GM21576 (cell line): ENCODE results near the gene RSF1.

Experiments
- ATAC-seq: cut with Tn5 transposase; IDR thresholded peaks from one replicate; pipeline ENCODE4 v1.9.1; 2021; ENCODE audit warnings: mild to moderate bottlenecking, moderate library complexity; ENCODE audit not compliant: unreplicated experiment

Gene RSF1

DNA sequence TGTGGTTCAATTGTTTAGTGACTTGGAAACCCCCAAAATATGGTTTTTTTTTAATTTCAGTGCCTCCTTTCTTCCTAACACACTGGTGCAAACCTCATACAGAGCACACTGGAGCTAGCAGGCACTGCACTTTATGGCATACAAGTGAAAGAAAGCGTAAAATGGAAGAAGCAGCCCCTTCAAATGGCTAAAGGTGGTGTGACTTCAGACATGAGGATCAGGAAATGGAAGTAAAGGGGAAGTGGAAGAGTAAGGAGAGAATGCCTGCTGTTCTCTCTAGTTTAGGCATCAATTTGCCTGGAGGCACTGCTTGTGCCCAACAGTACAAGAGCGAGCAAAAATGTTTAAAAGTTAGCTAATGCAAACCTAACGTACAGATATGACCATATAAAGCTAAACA is 5.7 kb downstream of the RSF1 start:
- no peak for ATAC-seq

- no peak for ATAC-seq
These were observed 7.3 kb downstream of the RSF1 start for GRCh38 chr11:77813256-77813655.

- no peak for ATAC-seq
These were observed 13.5 kb downstream of the RSF1 start for GRCh38 chr11:77806993-77807392.

DNA sequence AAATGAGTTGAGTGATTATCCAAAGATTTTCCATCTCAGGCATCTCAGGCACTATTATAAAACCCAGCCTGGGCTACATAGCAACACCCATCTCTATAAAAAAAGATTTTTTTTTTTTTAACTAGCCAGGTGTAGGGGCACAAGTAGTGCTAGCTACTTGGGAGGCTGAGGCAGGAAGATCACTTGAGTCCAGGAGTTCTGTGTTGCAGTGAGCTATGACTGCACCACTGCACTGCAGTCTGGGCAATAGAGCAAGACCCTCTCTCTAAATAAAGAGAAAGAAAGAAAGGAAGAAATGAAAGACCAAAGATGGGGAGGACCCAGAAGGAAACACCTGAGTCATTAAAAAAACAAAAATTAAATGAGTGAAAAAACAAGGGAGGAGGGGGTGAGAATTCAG is 14.1 kb downstream of the RSF1 start:
- ATAC-seq = no peak

GRCh38 chr11:77801477-77801876 is 19.0 kb downstream of the RSF1 start:
- no peak for ATAC-seq

- ATAC-seq = no peak
These were observed 20.1 kb downstream of the RSF1 start for GRCh38 chr11:77800449-77800848.

DNA sequence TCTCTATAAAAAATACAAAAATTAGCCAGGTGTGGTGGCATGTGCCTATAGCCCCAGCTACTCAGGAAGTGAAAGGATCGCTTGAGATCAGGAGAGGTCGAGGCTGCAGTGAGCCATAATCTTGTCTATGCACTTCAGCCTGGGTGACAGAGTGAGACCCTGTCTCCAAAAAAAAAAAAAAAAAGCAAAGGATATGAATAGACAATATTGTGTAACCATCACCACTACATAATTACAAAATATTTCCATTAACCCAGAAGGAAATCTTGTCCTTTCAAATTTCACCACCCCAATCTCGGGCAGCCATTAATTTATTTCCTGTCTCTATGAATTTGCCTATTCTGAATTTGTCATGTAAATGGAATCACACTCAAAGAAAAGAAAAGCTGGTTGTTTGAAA is 21.2 kb downstream of the RSF1 start:
- no peak for ATAC-seq

GRCh38 chr11:77793972-77794371 is 26.6 kb downstream of the RSF1 start:
- ATAC-seq = no peak

DNA sequence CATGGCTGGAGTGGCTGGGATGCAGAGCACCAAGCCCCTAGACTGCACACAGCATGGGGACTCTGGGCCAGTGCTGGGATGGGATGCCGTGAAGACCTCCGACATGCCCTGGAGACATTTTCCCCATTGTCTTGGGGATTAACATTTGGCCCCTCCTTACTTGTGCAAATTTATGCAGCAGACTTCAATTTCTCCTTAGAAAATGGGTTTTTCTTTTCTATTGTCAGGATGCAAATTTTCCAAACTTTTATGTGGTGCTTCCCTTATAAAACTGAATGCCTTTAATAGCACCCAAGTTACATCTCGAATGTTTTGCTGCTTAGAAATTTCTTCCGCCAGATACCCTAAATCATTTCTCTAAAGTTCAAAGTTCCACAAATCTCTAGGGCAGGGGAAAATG is 29.2 kb downstream of the RSF1 start:
- ATAC-seq = no peak

DNA sequence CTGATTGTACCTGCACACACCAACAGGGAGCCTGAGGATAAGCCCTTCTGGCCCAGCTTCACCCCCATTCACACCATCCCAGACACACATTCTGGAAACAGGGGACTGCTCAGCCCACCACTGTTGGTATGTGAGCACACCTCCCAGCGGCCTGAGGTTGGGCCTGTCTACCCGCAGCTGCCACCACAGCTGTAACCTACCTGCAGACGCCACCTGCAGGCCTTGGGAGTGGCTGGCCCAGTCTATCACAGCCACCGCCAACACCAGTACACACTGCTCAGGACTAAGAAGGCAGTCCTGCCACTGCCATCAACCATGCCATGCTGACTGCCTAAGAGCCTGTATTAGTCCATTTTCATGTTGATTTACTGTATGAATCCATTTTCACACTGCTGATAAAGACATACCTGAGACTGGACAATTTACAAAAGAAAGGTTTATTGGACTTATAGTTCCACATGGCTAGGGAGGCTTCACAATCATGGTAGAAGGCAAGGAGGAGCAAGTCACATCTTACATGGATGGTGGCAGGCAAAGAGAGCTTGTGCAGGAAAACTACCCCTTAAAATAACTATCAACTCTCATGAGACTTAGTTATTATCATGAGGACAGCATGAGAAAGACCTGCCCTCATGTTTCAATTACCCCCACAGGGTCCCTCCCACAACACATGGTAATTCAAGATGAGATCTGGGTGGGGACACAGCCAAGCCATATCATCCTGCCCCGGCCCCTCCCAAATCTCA is 30.6 kb downstream of the RSF1 start:
- no peak for ATAC-seq

- no peak for ATAC-seq
These were observed 31.3 kb downstream of the RSF1 start for GRCh38 chr11:77789061-77789730.

GRCh38 chr11:77784572-77784971 is 36.0 kb downstream of the RSF1 start:
- no peak for ATAC-seq

DNA sequence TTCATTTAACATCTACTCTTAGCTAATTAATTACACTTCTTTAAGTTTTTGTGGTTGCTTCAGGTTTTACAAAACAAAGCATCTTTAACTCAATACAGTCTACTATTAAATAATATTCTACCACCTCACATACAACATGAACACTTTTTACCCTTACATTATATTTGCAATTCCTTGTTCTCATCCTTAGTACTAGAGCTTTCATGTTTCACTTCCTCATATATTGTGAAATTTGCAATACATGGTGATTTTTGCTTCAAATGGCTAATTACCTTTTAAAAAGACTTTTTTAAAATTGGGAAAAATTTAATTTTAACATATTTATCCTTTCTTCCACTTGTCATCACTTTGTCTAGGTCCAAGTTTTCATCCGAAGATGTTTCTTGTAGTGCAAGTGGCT is 37.5 kb downstream of the RSF1 start:
- no peak for ATAC-seq

DNA sequence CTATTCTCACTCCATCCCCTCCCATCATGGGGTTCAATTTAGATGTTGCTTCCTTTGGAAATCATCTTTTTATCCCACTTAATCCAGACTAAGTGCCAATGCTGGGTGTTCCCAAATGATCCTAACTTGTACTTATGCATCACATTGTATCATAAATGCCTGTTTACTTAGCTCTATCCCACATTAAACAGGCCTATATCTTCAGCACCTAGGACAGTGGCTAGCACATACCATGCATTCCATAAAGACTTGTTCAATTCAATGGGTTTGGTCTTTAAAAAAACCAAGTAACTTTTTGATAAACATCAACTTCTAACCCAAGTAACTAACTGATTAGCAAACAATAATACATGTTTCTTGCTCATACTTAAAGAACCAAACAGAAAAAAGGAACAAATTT is 40.6 kb downstream of the RSF1 start:
- ATAC-seq = no peak

DNA sequence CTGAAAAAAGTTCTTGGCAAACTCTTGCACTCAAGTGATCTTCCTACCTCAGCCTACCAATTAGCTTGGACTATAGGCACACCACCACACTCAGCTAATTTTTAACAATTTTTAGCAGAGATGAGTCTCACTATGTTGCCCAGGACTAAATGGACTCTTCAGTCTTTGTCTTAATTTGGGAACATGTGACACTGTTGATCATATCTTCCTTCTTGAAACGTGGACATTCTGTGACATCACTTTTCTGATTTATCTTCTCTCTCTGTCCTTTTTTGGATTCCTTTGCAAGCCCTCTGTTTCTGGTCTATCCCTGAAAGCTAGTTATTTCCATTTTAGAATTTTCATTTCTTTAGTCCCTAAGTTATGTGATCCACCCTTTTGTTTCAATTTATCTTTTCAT is 42.0 kb downstream of the RSF1 start:
- no peak for ATAC-seq

- ATAC-seq = no peak
These were observed 42.4 kb downstream of the RSF1 start for GRCh38 chr11:77778118-77778517.

DNA sequence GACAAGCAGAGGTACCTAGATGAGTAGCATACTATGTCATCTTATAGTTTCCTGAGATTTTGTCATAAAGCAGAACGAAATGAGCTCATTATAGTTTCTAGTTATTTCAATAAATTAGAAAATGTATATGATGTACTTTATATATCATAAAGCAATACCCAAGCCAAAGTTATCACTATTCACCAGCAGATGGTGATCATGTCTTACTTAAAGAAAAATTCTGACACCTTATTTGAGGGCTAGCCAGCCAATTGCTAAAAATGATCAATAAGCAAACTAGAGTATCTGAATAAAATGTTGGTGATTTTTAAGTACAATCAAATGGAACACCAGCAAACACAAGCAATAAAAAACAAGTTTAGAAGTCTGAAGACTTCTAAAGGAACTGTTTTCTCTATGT is 44.1 kb downstream of the RSF1 start:
- no peak for ATAC-seq

DNA sequence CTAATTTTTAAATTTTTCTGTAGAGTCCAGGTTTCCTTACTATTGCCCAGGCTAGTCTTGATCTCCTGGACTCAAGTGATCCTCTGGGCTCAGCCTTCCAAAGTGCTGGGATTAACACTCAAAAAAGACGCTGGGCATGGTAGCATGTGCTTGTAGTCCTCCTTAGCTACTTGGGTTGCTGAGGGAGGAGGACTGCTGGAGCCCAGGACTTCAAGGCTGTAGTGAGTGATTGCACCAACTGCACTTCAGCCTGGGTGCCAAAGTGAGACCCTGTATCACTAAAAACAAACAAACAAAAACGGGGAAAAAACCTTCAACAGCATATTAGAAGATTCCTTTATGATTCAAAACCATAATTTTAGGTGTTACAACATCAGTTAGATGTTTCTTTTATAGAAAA is 44.6 kb downstream of the RSF1 start:
- no peak for ATAC-seq

DNA sequence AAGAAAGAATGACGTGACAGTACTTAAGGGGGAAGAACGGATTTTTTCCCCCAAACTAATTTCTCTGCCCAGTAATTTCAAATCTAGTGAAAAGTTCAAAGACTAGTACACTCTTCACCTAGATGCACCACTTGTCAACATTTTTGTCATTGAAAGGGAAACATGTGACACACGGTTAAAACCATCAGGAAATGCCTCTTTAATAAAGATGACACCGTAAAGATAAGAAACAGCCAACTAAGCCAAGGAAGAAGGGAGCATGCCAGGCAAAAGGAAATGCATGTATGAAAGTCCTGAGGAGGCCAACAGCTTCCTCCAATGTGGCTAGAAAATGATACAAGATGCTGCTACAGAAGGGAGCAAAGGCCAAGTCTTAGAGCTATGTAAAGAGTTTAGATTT is 49.4 kb downstream of the RSF1 start:
- ATAC-seq = no peak

- ATAC-seq = no peak
These were observed 49.9 kb downstream of the RSF1 start for GRCh38 chr11:77770629-77771028.

GRCh38 chr11:77762426-77762825 is 58.1 kb downstream of the RSF1 start:
- ATAC-seq = no peak

DNA sequence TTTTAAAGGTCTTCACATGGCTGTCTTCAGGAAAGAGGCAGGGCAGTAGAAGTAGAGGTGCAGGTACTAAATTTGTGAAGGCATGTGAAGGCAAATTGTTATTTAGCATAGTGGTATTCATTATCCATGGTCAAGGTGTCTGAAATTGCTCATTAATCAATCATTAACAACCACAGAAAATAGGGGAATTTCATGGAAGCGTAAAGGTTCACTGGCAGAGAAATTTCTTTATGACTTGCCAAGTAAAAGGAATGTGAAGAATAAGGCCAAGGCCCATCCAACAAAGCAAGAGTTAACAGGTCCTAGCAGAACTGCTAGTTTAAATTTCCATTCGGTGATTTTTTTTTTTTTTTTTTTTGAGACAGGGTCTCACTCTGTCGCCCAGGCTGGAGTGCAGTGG is 59.0 kb downstream of the RSF1 start:
- no peak for ATAC-seq

DNA sequence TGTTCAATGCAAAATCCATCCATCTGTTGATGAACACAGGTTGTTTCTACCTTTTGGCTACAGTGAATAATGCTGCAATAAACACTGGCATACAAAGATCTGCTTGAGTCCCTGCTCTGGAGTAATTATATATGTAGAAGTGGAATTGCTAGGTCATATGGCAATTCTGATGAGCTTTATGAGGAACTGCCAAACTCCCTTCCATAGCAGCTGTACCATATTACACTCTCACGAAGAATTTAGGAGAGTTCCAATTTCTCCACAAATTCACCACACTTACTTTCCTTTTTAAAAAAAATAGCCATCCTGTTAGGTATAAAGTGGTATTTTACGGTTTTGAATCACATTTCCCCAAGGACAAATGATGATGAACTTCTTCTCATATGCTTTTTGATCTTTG is 62.2 kb downstream of the RSF1 start:
- no peak for ATAC-seq
